Uterus (tissue), 2 donors: Measurements from ENCODE around the gene TTC32.

Experiments
- CTCF ChIP-seq, 4 experiments: fragments of 200-600 bp in 2 of 4; fragments of 450-650 bp in 2 of 4; sonication (generic) in 2 of 4; IDR thresholded peaks; one replicate each; pipeline ENCODE4 v1.5.1; 2016 to 2019; ENCODE audit warnings: antibody characterized with exemption in 4 of 4, mild to moderate bottlenecking in 2 of 4, moderate library complexity in 1 of 4
- POLR2A ChIP-seq, 2 donors: fragments of 450-650 bp; IDR thresholded peaks; one replicate each; pipeline ENCODE4 v1.6.1; 2016; ENCODE audit warnings: antibody characterized with exemption in 2 of 2, mild to moderate bottlenecking in 1 of 2, moderate library complexity in 1 of 2

GRCh38 chr2:19857806-19858205 lies 44.0 kb downstream of the TTC32 start:
- no peak for TF ChIP-seq CTCF (IDR thresholded peaks at IDR 0.05)
- TF ChIP-seq POLR2A (IDR thresholded peaks at IDR 0.05) = no peak
